Spleen (tissue), 7 donors: ENCODE data around the gene TENM4.

ENCODE experiments used
- POLR2AphosphoS5 ChIP-seq, 3 donors: sonication (generic); formaldehyde crosslinking; IDR thresholded peaks; one replicate each; pipeline ENCODE4 v1.5.1; 2017; ENCODE audit warnings: antibody characterized with exemption in 3 of 3
- TF ChIP-seq, protein P1 (sequence below), 11 experiments: fragments of 200-600 bp in 7 of 11; fragments of 450-650 bp in 4 of 11; sonication (generic) in 4 of 11; IDR thresholded peaks in 8 of 11; conservative IDR thresholded peaks in 3 of 11; 1 replicate in 7 of 11; 2 replicates in 4 of 11; pipeline versions ENCODE4 v1.4.0 to v1.8.0; 2016 to 2021; ENCODE audit warnings: antibody characterized with exemption in 11 of 11, inconsistent platforms in 4 of 11, mild to moderate bottlenecking in 1 of 11
- donor health status: DM: no; HTN: no; CAD: no; lungs with moderate emphysema.
- donor health status: DM: no; HTN: no; CAD: no.
- donor health status: DM: no; HTN: no; CAD: no.

DNA sequence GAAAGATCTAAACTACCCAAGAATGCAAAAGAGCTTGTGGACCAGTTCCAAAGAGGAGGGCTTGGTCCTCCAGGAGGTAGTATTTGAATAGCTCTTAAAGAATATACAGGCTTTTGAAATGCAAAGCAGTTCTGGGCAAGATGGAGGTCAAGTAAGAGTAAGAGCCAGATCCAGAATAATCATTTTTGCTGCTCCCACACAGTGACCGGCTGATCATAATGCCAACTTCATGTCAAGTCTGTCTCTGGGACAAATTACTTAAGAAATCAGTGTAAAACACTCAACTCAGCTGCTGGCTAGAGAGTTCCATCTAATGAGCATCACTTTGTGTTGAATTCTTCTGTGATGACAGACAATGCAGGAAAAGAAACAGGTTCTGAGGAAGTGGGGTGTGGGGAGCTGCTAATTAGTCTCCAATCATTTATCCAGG lies 615.2 kb downstream of the TENM4 start:
- TF ChIP-seq, protein P1, sequence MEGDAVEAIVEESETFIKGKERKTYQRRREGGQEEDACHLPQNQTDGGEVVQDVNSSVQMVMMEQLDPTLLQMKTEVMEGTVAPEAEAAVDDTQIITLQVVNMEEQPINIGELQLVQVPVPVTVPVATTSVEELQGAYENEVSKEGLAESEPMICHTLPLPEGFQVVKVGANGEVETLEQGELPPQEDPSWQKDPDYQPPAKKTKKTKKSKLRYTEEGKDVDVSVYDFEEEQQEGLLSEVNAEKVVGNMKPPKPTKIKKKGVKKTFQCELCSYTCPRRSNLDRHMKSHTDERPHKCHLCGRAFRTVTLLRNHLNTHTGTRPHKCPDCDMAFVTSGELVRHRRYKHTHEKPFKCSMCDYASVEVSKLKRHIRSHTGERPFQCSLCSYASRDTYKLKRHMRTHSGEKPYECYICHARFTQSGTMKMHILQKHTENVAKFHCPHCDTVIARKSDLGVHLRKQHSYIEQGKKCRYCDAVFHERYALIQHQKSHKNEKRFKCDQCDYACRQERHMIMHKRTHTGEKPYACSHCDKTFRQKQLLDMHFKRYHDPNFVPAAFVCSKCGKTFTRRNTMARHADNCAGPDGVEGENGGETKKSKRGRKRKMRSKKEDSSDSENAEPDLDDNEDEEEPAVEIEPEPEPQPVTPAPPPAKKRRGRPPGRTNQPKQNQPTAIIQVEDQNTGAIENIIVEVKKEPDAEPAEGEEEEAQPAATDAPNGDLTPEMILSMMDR (IDR thresholded peaks at IDR 0.05 in 8 of 11, conservative IDR thresholded peaks at IDR 0.05 in 3 of 11): no peak
- no peak for TF ChIP-seq POLR2AphosphoS5 (IDR thresholded peaks at IDR 0.05)
